ENCODE results near the gene HS6ST3.
"Not testable (repeated sequence)": the region's sequence is repeated elsewhere in the genome, so short reads cannot be mapped to it uniquely, and the experiment has no call there.

Gene HS6ST3

GRCh38 chr13:96749825-96750224 lies 659.9 kb downstream of the HS6ST3 start:
- DNase-seq: no peak

DNA sequence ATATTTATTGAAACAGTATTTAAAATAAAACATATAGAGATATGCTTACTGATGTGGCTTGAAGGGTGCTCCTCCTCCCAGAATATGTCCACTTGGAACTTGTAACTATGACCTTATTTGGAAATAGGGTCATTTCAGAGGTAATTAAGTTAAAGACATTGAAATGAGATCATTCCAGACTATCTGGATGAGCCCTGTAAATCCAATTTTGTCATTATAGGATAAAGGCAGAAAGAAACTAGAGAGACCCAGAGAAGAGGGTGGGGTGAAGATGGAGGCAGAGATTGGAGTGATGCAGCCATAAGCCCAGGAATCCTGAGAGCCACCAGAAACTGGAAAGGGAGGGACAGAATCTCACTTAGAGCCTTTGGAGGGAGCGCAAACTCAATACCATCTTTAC lies 661.2 kb downstream of the HS6ST3 start:
- DNase-seq: no peak

GRCh38 chr13:96762876-96763275 lies 673.0 kb downstream of the HS6ST3 start:
- no peak for DNase-seq

- DNase-seq: no peak
These were observed 676.4 kb downstream of the HS6ST3 start for GRCh38 chr13:96766306-96766705.

DNA sequence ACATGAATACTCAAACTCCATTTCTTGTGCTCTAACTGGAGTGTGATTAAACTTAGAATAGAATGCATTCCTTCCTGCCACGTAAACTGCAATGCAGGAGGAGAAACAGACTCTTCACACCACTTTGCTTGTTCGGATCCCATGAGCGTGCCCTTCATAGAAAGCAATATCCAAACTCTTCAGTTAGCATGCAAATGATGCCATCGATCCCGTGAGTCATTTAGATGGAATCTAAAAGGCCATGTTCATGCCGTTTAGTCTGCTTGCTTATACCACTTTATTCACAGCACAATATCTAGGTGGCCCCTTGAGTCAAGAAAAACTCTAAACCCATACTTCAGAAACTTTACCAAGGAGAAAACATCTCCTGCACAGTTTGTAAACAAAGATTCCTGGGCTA lies 678.6 kb downstream of the HS6ST3 start:
- no peak for DNase-seq

DNA sequence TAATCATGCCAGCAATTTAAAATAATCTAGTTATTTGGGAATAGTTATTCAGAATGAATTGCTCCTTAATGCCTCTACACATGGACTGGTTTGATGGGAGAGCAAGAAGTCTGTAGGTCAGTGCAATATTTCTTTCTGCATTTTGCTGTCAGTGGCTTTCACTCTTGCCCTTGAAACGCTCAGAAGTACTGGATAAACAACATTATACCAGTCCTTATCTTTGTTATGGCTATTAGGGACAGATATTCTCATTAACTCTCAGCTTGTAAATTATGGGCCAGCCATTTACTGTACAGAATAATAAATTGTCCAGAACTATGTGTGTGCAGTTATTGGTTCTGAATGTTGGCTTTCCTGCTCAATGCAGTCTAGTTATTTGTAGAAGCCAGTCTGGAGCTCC lies 680.0 kb downstream of the HS6ST3 start:
- DNase-seq: no peak

GRCh38 chr13:96771486-96772367 lies 681.8 kb downstream of the HS6ST3 start:
- no peak for DNase-seq

DNA sequence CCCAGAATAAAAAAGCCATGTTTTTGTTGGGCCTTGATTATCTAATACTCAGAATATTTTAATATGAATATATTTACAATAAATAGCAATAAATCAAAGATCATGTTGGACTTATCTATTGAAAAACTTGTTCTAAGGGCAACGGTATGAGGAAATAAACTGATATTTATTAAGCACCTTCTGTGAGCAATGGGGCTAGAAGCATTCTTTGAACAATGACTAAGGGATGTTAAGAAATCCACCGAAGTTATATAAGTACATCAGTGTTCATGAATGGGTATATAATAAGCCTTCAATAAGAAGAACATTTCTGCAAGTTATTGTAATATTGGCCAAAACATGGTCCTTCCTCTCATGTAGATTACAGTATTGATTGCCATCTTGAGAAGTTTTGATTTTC lies 682.5 kb downstream of the HS6ST3 start:
- no peak for DNase-seq

DNA sequence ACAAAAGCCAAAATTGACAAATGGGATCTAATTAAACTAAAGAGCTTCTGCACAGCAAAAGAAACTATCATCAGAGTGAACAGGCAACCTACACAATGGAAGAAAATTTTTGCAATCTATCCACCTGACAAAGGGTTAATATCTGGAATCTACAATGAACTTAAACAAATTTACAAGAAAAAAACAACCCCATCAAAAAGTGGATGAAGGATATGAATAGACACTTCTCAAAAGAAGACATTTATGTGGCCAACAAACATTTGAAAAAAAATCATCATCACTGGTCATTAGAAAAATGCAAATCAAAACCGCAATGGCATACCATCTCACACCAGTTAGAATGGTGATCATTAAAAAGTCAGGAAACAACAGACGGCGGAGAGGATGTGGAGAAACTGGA lies 688.4 kb downstream of the HS6ST3 start:
- not testable (repeated sequence) for DNase-seq

DNA sequence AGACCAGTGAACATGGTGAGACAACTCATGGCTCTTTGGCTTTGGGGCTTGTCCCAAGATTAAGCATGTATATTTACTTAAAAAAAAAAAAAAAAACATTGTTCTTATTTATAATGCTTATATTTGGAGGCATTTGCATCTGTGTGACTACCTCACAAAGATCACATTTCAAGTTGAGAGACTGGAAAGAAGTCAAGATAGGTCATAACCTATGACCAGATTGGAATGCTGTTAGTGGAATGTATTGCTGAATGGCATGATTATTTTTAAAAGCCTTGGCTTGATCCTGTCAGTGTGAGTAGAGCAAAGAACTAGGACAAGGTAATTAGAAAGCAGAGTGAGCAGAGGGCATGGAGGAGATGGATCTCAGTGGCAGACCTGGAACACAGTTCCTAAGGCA lies 689.8 kb downstream of the HS6ST3 start:
- DNase-seq: no peak

- DNase-seq: no peak
These were observed 690.2 kb downstream of the HS6ST3 start for GRCh38 chr13:96780105-96780504.

- DNase-seq: no peak
These were observed 691.2 kb downstream of the HS6ST3 start for GRCh38 chr13:96781141-96781540.

DNA sequence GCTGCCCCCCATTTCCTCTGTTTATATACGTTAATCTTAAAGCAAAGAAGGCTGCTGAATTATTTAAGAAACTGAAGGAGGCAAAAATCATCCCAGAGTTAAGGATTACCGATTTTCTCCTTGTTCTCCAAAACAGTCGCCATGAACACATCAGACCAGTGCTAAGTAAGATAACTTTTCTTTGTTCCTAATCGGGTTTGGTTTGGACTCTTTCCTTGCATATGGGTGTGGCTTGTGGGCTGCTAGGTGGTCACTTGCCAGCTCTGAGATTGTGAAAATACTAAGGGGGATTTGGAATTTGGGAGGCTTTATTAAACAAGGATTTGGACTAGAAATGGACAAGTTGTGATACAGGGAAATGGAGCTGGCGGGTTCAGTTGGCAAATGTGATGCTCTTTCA lies 692.3 kb downstream of the HS6ST3 start:
- no peak for DNase-seq

GRCh38 chr13:96783057-96783456 lies 693.1 kb downstream of the HS6ST3 start:
- DNase-seq: no peak

- no peak for DNase-seq
These were observed 693.6 kb downstream of the HS6ST3 start for GRCh38 chr13:96783511-96783910.

DNA sequence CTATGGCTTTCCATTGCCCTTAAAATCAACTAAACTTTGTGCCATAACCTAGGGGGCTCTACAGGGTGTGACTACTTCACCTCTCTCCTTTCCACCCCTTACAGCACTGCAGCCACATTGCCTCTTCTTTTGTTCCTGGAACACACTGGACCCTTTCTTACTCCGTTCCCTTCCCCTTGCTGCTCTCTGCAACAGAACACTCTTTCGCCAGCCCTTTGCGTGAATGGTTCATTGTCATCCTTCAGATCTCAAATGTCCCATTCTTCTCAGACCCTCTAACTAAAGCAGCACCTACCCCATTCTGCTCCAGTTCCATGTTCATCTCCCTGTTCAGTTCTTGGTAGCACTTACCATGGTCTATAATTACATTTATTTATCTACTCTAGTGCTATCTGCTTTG lies 696.1 kb downstream of the HS6ST3 start:
- DNase-seq: no peak

- no peak for DNase-seq
These were observed 702.3 kb downstream of the HS6ST3 start for GRCh38 chr13:96792188-96792587.

DNA sequence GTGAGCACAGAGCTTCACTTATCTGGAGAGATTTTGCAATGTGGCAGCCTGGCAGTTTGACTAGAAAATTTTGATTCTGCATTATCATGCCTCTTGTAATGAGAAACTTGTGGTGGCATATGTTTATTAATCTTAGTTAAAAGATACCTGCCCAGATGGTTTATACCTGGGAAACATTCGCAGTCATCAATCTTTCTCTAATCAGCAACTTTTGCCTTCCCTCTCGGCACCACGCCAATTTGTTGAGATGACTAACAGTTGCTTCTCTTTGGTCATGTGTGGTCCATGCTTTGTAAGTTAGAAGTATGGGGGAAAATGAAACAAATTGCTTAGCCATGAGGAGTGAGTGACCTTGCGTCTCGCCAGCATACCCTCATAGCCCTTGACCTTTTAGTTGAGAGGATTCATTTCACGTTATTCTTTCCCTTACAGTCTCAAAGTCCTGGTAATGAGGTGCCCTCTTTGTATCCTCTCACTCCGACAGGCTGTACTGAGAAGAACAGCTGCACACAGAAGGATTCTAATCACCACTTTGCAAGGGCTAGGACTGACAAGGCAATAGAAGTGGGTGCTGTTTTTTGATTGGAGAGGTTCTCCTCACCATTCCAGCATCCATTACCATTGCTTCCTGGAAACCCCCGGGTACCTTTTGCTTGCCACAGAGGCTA lies 703.0 kb downstream of the HS6ST3 start:
- no peak for DNase-seq

DNA sequence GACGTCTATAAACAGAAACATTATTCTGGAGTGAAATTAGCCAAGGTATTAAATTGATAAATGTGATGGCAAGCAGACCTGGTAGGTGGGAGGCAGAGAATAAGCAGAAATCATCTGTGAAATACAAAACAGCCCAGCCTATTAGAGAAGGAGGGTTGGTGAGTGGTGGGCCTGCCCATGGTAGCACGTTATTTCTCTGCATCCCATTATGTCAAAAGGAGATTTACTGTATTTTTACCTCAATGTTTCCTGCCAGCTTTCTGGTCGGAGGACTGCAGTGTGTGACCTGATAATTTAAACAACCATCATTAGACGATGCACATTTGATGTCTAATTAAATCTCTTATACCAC lies 703.5 kb downstream of the HS6ST3 start:
- no peak for DNase-seq

- no peak for DNase-seq
These were observed 704.8 kb downstream of the HS6ST3 start for GRCh38 chr13:96794669-96795068.

GRCh38 chr13:96795670-96796069 lies 705.8 kb downstream of the HS6ST3 start:
- DNase-seq: no peak

GRCh38 chr13:96796091-96796633 lies 706.3 kb downstream of the HS6ST3 start:
- no peak for DNase-seq

DNA sequence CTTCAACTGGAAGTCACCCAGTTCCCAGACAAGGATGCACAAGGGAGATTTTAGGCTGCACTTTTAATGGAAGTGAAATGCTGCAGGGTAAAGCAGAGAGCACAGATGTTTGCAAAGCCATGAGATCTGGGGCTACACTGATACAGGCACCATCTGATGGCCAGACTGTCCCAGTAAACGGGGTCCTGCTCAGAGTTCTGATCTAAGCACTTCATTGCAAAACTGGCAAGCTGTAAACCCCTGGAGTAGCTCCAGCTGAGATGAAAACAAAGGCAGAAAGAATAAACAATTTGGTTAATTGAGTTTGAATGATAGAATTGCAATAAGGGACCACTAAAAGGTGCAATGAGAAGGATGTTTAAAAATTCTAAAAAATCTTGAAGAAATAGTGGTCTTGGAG lies 707.2 kb downstream of the HS6ST3 start:
- no peak for DNase-seq

GRCh38 chr13:96803456-96804100 lies 713.7 kb downstream of the HS6ST3 start:
- DNase-seq: no peak

All from bone marrow (tissue), 2 donors.